GM20000 (cell line): Measurements from ENCODE around the gene ADSS1.

Experiments
- DNase-seq: peaks from one replicate; pipeline ENCODE4 v3.0.0; 2012; ENCODE audit warnings: low spot score
- TF ChIP-seq, protein P1 (sequence below): IDR thresholded peaks from 2 replicates; pipeline ENCODE4 v1.5.1; 2012; ENCODE audit warnings: mild to moderate bottlenecking, control low read depth; ENCODE audit errors: extremely low read depth, missing control alignments

The ADSS1 gene

GRCh38 chr14:104723651-104724406, at the start of gene ADSS1:
Gene ADSS1 (plus strand): TSS chr14:104724229. CDS start chr14:104724271, 42 bp downstream.
- TF ChIP-seq, protein P1, sequence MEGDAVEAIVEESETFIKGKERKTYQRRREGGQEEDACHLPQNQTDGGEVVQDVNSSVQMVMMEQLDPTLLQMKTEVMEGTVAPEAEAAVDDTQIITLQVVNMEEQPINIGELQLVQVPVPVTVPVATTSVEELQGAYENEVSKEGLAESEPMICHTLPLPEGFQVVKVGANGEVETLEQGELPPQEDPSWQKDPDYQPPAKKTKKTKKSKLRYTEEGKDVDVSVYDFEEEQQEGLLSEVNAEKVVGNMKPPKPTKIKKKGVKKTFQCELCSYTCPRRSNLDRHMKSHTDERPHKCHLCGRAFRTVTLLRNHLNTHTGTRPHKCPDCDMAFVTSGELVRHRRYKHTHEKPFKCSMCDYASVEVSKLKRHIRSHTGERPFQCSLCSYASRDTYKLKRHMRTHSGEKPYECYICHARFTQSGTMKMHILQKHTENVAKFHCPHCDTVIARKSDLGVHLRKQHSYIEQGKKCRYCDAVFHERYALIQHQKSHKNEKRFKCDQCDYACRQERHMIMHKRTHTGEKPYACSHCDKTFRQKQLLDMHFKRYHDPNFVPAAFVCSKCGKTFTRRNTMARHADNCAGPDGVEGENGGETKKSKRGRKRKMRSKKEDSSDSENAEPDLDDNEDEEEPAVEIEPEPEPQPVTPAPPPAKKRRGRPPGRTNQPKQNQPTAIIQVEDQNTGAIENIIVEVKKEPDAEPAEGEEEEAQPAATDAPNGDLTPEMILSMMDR = peak; percentile 75
- peak; percentile 98 for DNase-seq

GRCh38 chr14:104675447-104675846, 48.6 kb upstream of the ADSS1 start:
- DNase-seq = no peak
- TF ChIP-seq, protein P1 = no peak

DNA sequence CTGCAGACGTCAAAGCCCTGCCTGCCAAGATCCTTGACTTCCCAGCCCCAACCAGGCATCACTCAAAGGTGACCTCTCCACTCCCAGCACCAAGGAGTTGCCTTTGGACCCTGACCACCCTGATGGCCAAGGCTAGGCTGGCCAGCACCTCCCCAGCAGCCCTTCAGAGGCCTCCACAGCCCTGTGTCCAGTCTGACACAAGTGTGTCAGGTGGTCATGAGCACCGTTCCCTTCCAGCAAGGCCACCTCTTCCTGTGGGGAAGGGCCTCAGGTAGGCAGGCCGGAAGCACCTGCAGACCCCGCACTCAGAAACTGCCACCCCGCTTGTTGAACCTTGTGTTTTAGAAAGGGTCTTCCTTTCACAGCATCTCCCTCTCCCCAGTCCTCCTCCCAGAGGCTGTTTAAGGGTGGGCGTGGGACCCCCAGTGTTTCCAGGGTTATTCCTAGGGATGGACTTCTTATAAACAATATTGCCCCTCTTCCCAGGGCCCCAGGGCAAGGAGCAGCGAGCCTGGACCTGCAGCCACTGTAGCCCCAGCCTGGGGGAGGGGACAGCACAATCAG, 47.8 kb upstream of the ADSS1 start:
- no peak for DNase-seq
- TF ChIP-seq, protein P1 = no peak

GRCh38 chr14:104676694-104677511, 47.1 kb upstream of the ADSS1 start:
- TF ChIP-seq, protein P1 = no peak
- peak; percentile 74 for DNase-seq

GRCh38 chr14:104677512-104678332, 46.3 kb upstream of the ADSS1 start:
- TF ChIP-seq, protein P1 = no peak
- peak; percentile 86 for DNase-seq

GRCh38 chr14:104678346-104678745, 45.7 kb upstream of the ADSS1 start:
- TF ChIP-seq, protein P1 = no peak
- no peak for DNase-seq
